Measurements from ENCODE around the gene SMOC2.

The SMOC2 gene

GRCh38 chr6:168447700-168448099, 6.7 kb downstream of the SMOC2 start:
- no peak for DNase-seq (ENCODE audit: low read depth, low spot score)

GRCh38 chr6:168448243-168448855, 7.4 kb downstream of the SMOC2 start:
- Histone ChIP-seq H3K4me3 (ENCODE audit: low read length) (no peak overlapping the region), H3K27me3 (ENCODE audit: control insufficient read depth, insufficient read depth, low read length) (no peaks in the 10 kb centered on the region), H3K27ac (ENCODE audit: low read length) (no peak overlapping the region), H3K9me3 (ENCODE audit: control insufficient read depth, insufficient read depth, low read length) (no peaks in the 10 kb centered on the region), H3K4me1 (ENCODE audit: control insufficient read depth, insufficient read depth, low read length) (peaks cover 4% of the 10 kb centered on the region), H3K36me3 (ENCODE audit: control insufficient read depth, insufficient read depth, low read length) (no peaks in the 10 kb centered on the region)
- WGBS (ENCODE audit: insufficient coverage, insufficient read length): 98% methylated on average over 4 of the region's 11 CpGs
- DNase-seq (ENCODE audit: low read depth, low spot score): no peak

More at GRCh38 chr6:168447700-168448099, 6.7 kb downstream of the SMOC2 start:
- Histone ChIP-seq H3K36me3 (ENCODE audit: control insufficient read depth, insufficient read depth, low read length) (no peaks in the 10 kb centered on the region), H3K9me3 (ENCODE audit: control insufficient read depth, insufficient read depth, low read length) (no peaks in the 10 kb centered on the region), H3K4me1 (ENCODE audit: control insufficient read depth, insufficient read depth, low read length) (peaks cover under 1% of the 10 kb centered on the region), H3K27me3 (ENCODE audit: control insufficient read depth, insufficient read depth, low read length) (no peaks in the 10 kb centered on the region), H3K4me3 (ENCODE audit: low read length) (no peak overlapping the region), H3K27ac (ENCODE audit: low read length) (no peak overlapping the region)
- no CpG with 5 or more reads among the region's 3 CpGs for WGBS (ENCODE audit: insufficient coverage, insufficient read length)

- Histone ChIP-seq H3K27me3 (ENCODE audit: control insufficient read depth, insufficient read depth, low read length) (no peaks in the 10 kb centered on the region), H3K9me3 (ENCODE audit: control insufficient read depth, insufficient read depth, low read length) (no peaks in the 10 kb centered on the region), H3K4me1 (ENCODE audit: control insufficient read depth, insufficient read depth, low read length) (peaks cover 4% of the 10 kb centered on the region; the same call in 1 of the 2 replicates), H3K27ac (ENCODE audit: low read length) (no peak overlapping the region), H3K4me3 (ENCODE audit: low read length) (no peak overlapping the region), H3K36me3 (ENCODE audit: control insufficient read depth, insufficient read depth, low read length) (no peaks in the 10 kb centered on the region)
- DNase-seq (ENCODE audit: low read depth, low spot score): no peak
- WGBS (ENCODE audit: insufficient coverage, insufficient read length): no CpG with 5 or more reads among the region's 7 CpGs
Measured at GRCh38 chr6:168450917-168451316, 9.9 kb downstream of the SMOC2 start.

- H3K4me1 ChIP-seq (ENCODE audit: control insufficient read depth, insufficient read depth, low read length): peaks cover 4% of the 10 kb centered on the region; the same call in 1 of the 2 replicates
- DNase-seq (ENCODE audit: low read depth, low spot score): no peak
- H3K27me3 ChIP-seq (ENCODE audit: control insufficient read depth, insufficient read depth, low read length): no peaks in the 10 kb centered on the region
- H3K4me3 ChIP-seq (ENCODE audit: low read length): no peak overlapping the region
- no peaks in the 10 kb centered on the region for H3K36me3 ChIP-seq (ENCODE audit: control insufficient read depth, insufficient read depth, low read length)
- no peak overlapping the region for H3K27ac ChIP-seq (ENCODE audit: low read length)
- no peaks in the 10 kb centered on the region for H3K9me3 ChIP-seq (ENCODE audit: control insufficient read depth, insufficient read depth, low read length)
- no CpG with 5 or more reads among the region's 5 CpGs for WGBS (ENCODE audit: insufficient coverage, insufficient read length)
Measured at GRCh38 chr6:168451805-168452517, 11.0 kb downstream of the SMOC2 start.

- Histone ChIP-seq H3K27me3 (ENCODE audit: control insufficient read depth, insufficient read depth, low read length) (no peaks in the 10 kb centered on the region), H3K4me3 (ENCODE audit: low read length) (no peak overlapping the region), H3K27ac (ENCODE audit: low read length) (no peak overlapping the region), H3K9me3 (ENCODE audit: control insufficient read depth, insufficient read depth, low read length) (no peaks in the 10 kb centered on the region), H3K4me1 (ENCODE audit: control insufficient read depth, insufficient read depth, low read length) (peaks cover 4% of the 10 kb centered on the region; the same call in 1 of the 2 replicates), H3K36me3 (ENCODE audit: control insufficient read depth, insufficient read depth, low read length) (no peaks in the 10 kb centered on the region)
- no CpG with 5 or more reads among the region's 18 CpGs for WGBS (ENCODE audit: insufficient coverage, insufficient read length)
- no peak for DNase-seq (ENCODE audit: low read depth, low spot score)
Measured at GRCh38 chr6:168452685-168453377, 11.8 kb downstream of the SMOC2 start.

- Histone ChIP-seq H3K4me1 (ENCODE audit: control insufficient read depth, insufficient read depth, low read length) (peaks cover 4% of the 10 kb centered on the region; the same call in 1 of the 2 replicates), H3K9me3 (ENCODE audit: control insufficient read depth, insufficient read depth, low read length) (no peaks in the 10 kb centered on the region), H3K36me3 (ENCODE audit: control insufficient read depth, insufficient read depth, low read length) (no peaks in the 10 kb centered on the region), H3K27me3 (ENCODE audit: control insufficient read depth, insufficient read depth, low read length) (no peaks in the 10 kb centered on the region), H3K27ac (ENCODE audit: low read length) (no peak overlapping the region), H3K4me3 (ENCODE audit: low read length) (no peak overlapping the region)
- no CpG with 5 or more reads among the region's 32 CpGs for WGBS (ENCODE audit: insufficient coverage, insufficient read length)
- no peak for DNase-seq (ENCODE audit: low read depth, low spot score)
Measured at GRCh38 chr6:168455847-168456530, 15.0 kb downstream of the SMOC2 start.

GRCh38 chr6:168456907-168457652, 16.1 kb downstream of the SMOC2 start:
- WGBS (ENCODE audit: insufficient coverage, insufficient read length): no CpG with 5 or more reads among the region's 31 CpGs
- H3K4me3 ChIP-seq (ENCODE audit: low read length): no peak overlapping the region

GRCh38 chr6:168457653-168457934, 16.6 kb downstream of the SMOC2 start:
- Histone ChIP-seq H3K27ac (ENCODE audit: low read length) (no peak overlapping the region), H3K4me1 (ENCODE audit: control insufficient read depth, insufficient read depth, low read length) (peaks cover 4% of the 10 kb centered on the region; the same call in 1 of the 2 replicates), H3K36me3 (ENCODE audit: control insufficient read depth, insufficient read depth, low read length) (no peaks in the 10 kb centered on the region), H3K9me3 (ENCODE audit: control insufficient read depth, insufficient read depth, low read length) (no peaks in the 10 kb centered on the region), H3K4me3 (ENCODE audit: low read length) (no peak overlapping the region), H3K27me3 (ENCODE audit: control insufficient read depth, insufficient read depth, low read length) (no peaks in the 10 kb centered on the region)
- no peak for DNase-seq (ENCODE audit: low read depth, low spot score)
- no CpG with 5 or more reads among the region's 7 CpGs for WGBS (ENCODE audit: insufficient coverage, insufficient read length)

More at GRCh38 chr6:168456907-168457652, 16.1 kb downstream of the SMOC2 start:
- H3K27ac ChIP-seq (ENCODE audit: low read length): no peak overlapping the region
- H3K36me3 ChIP-seq (ENCODE audit: control insufficient read depth, insufficient read depth, low read length): no peaks in the 10 kb centered on the region
- no peaks in the 10 kb centered on the region for H3K27me3 ChIP-seq (ENCODE audit: control insufficient read depth, insufficient read depth, low read length)
- no peak for DNase-seq (ENCODE audit: low read depth, low spot score)
- H3K4me1 ChIP-seq (ENCODE audit: control insufficient read depth, insufficient read depth, low read length): peaks cover 4% of the 10 kb centered on the region; the same call in 1 of the 2 replicates
- no peaks in the 10 kb centered on the region for H3K9me3 ChIP-seq (ENCODE audit: control insufficient read depth, insufficient read depth, low read length)

GRCh38 chr6:168458101-168458500, 17.1 kb downstream of the SMOC2 start:
- WGBS (ENCODE audit: insufficient coverage, insufficient read length): no CpG with 5 or more reads among the region's 12 CpGs
- H3K27me3 ChIP-seq (ENCODE audit: control insufficient read depth, insufficient read depth, low read length): no peaks in the 10 kb centered on the region
- no peaks in the 10 kb centered on the region for H3K36me3 ChIP-seq (ENCODE audit: control insufficient read depth, insufficient read depth, low read length)
- H3K27ac ChIP-seq (ENCODE audit: low read length): no peak overlapping the region
- peaks cover under 1% of the 10 kb centered on the region; the same call in 1 of the 2 replicates for H3K4me1 ChIP-seq (ENCODE audit: control insufficient read depth, insufficient read depth, low read length)
- no peak for DNase-seq (ENCODE audit: low read depth, low spot score)
- H3K4me3 ChIP-seq (ENCODE audit: low read length): no peak overlapping the region
- H3K9me3 ChIP-seq (ENCODE audit: control insufficient read depth, insufficient read depth, low read length): no peaks in the 10 kb centered on the region

GRCh38 chr6:168459572-168459971, 18.6 kb downstream of the SMOC2 start:
- Histone ChIP-seq H3K36me3 (ENCODE audit: control insufficient read depth, insufficient read depth, low read length) (no peaks in the 10 kb centered on the region), H3K27ac (ENCODE audit: low read length) (no peak overlapping the region), H3K9me3 (ENCODE audit: control insufficient read depth, insufficient read depth, low read length) (no peaks in the 10 kb centered on the region), H3K4me3 (ENCODE audit: low read length) (no peak overlapping the region), H3K4me1 (ENCODE audit: control insufficient read depth, insufficient read depth, low read length) (no peaks in the 10 kb centered on the region), H3K27me3 (ENCODE audit: control insufficient read depth, insufficient read depth, low read length) (no peaks in the 10 kb centered on the region)
- no peak for DNase-seq (ENCODE audit: low read depth, low spot score)
- no CpG with 5 or more reads among the region's 9 CpGs for WGBS (ENCODE audit: insufficient coverage, insufficient read length)
